Measurements from ENCODE around the gene ASPDH. TPM values are rescaled to one million over a fixed set of nuclear protein-coding genes. Genes with fewer than 3 reads are reported as not detected.
"Not testable (repeated sequence)": the region's sequence is repeated elsewhere in the genome, so short reads cannot be mapped to it uniquely, and the experiment has no call there.

The ASPDH gene
- total RNA-seq, 4 donors from 2014 or later, result not detected

- TF ChIP-seq EP300 (IDR thresholded peaks at IDR 0.05; ENCODE audit: low read depth) (no peak), CTCF (IDR thresholded peaks at IDR 0.05) (no peak), POLR2AphosphoS5 (IDR thresholded peaks at IDR 0.05) (no peak), POLR2A (IDR thresholded peaks at IDR 0.05) (no peak)
- Histone ChIP-seq H3K27me3 (peaks cover 12% of the 10 kb centered on the region), H3K4me1 (no peaks in the 10 kb centered on the region), H3K36me3 (no peaks in the 10 kb centered on the region), H3K9me3 (peaks cover 0 to 7% of the 10 kb centered on the region in 2 donors), H3K27ac (no peak overlapping the region), H3K4me3 (no peak overlapping the region)
- DNase-seq, result no peak
- WGBS, 2 donors (ENCODE audit: low coverage in 1 of 2), result 82 to 91% methylated on average over 4 of the region's 4 CpGs
- in situ Hi-C loops (cut with MboI; ENCODE audit: low pct_ligation_motif_present in 1 of 4, low pct_unique_long_range_greater_than_20kb in 1 of 4, low sequenced_read_pairs in 3 of 4), result loop anchor here in 2 of 4 donors (25.0 kb wide), 1 partner anchor 254 kb away; the partner anchor contains the start of gene ACP4 (in 2 of the 2)
- intact Hi-C loops (cut with DNase I; ENCODE audit: low total_unique reads), result no loop called here
Observed at GRCh38 chr19:50532952-50533351, 19.2 kb upstream of the ASPDH start.

GRCh38 chr19:50531171-50531612, 17.5 kb upstream of the ASPDH start:
- Histone ChIP-seq H3K27me3 (peaks cover 12% of the 10 kb centered on the region), H3K4me1 (no peaks in the 10 kb centered on the region), H3K36me3 (no peaks in the 10 kb centered on the region), H3K27ac (no peak overlapping the region), H3K4me3 (no peak overlapping the region), H3K9me3 (peaks cover 0 to 7% of the 10 kb centered on the region in 2 donors)
- no peak for DNase-seq
- TF ChIP-seq POLR2A (IDR thresholded peaks at IDR 0.05) (no peak), CTCF (IDR thresholded peaks at IDR 0.05) (no peak), POLR2AphosphoS5 (IDR thresholded peaks at IDR 0.05) (no peak)
- in situ Hi-C loops (cut with MboI; ENCODE audit: low pct_ligation_motif_present in 1 of 4, low pct_unique_long_range_greater_than_20kb in 1 of 4, low sequenced_read_pairs in 3 of 4) (loop anchor here in 2 of 4 donors (25.0 kb wide), 1 partner anchor 256 kb away; the partner anchor contains the start of gene ACP4 (in 2 of the 2)), intact Hi-C loops (cut with DNase I; ENCODE audit: low total_unique reads) (no loop called here)
- WGBS, 2 donors (ENCODE audit: low coverage in 1 of 2), result 55 to 60% methylated on average over 1 to 10 of the region's 14 CpGs

- H3K4me3 ChIP-seq; H3K36me3 ChIP-seq; intact Hi-C loops (cut with DNase I; ENCODE audit: low total_unique reads); H3K27ac ChIP-seq; DNase-seq; H3K9me3 ChIP-seq; H3K4me1 ChIP-seq: not testable (repeated sequence)
- H3K27me3 ChIP-seq, result peaks cover 12% of the 10 kb centered on the region
- WGBS, 2 donors (ENCODE audit: low coverage in 1 of 2), result 88 to 100% methylated on average over 1 to 3 of the region's 3 CpGs
- in situ Hi-C loops (cut with MboI; ENCODE audit: low pct_ligation_motif_present in 1 of 4, low pct_unique_long_range_greater_than_20kb in 1 of 4, low sequenced_read_pairs in 3 of 4), result loop anchor here in 2 of 4 donors (25.0 kb wide), 1 partner anchor 259 kb away; the partner anchor contains the start of gene ACP4 (in 2 of the 2)
Observed at GRCh38 chr19:50528052-50528451, 14.3 kb upstream of the ASPDH start.

- no peak overlapping the region for H3K27ac ChIP-seq
- in situ Hi-C loops (cut with MboI; ENCODE audit: low pct_ligation_motif_present in 1 of 4, low pct_unique_long_range_greater_than_20kb in 1 of 4, low sequenced_read_pairs in 3 of 4) (no loop called here), intact Hi-C loops (cut with DNase I; ENCODE audit: low total_unique reads) (no loop called here)
- no peaks in the 10 kb centered on the region for H3K9me3 ChIP-seq
- no peaks in the 10 kb centered on the region for H3K4me1 ChIP-seq
- no peak overlapping the region for H3K4me3 ChIP-seq
- H3K27me3 ChIP-seq, result no peaks in the 10 kb centered on the region
- H3K36me3 ChIP-seq, result no peaks in the 10 kb centered on the region
- DNase-seq, result no peak
- no peak for TF ChIP-seq EP300 (IDR thresholded peaks at IDR 0.05; ENCODE audit: low read depth)
- TF ChIP-seq POLR2A (IDR thresholded peaks at IDR 0.05), result no peak
- no peak for TF ChIP-seq CTCF (IDR thresholded peaks at IDR 0.05)
- TF ChIP-seq POLR2AphosphoS5 (IDR thresholded peaks at IDR 0.05), result no peak
- WGBS, 2 donors (ENCODE audit: low coverage in 1 of 2), result 83 to 100% methylated on average over 2 to 8 of the region's 10 CpGs
Observed at GRCh38 chr19:50522881-50523280, 9.2 kb upstream of the ASPDH start.

Measured in transverse colon (tissue), 4 donors.